ENCODE data around the gene KRT12.

KRT12 gene

DNA sequence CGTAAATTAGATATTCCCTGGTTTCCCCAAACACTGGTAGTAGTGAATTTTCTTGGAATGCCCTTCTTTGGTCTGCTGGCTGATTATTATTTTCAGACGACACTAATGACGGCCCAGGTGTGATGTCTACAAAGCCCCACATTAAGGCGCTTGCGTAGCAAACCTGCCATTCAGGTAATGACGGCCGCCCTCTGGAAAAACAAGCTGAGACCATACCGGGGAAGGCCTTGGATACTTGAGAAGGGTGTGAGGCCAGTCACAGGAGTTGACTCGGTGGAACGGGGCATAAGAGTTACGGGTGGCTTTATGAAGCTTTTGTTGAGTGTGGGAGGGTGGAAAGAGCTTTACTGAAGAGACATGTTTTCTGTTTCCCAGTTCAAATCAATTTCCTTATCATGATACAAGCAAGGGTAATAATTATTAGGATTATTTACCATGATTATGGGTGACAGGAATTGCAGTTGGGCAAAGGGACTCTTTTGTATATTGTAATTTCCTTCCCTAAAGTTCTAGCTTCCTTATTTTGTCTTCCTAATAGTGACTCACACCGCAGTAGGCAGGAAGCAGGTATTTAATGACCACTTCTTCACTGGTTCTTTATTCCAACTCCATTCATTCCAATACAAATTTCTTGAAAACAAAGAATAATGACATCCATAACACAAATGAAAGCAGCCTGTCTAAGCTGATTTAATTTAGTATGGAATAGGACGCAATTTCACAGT lies 45.6 kb upstream of the KRT12 start:
- H3K4me1 ChIP-seq: peaks cover 0 to 32% (median 18%) of the 10 kb centered on the region in 4 donors

DNA sequence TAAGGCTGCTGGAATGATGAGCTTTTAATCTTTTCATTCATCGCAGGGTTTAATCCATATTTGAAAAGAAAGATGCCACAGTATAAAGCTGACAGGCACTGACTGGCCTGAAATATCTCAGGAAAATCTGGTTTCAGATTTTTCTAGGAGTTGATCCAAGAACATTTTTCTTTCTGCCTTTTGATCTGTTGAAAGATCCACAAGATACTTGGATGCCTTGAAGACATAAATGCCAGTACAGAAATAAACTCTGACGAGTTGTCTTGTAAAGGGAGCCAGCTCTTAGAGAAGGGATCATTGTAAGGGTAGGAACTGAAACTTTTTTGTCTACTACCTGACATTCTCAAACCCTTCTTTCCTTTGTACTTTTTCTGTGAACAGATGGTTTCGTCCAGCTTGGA lies 43.4 kb upstream of the KRT12 start:
- Histone ChIP-seq H3K27me3 (peaks cover 0 to 2% of the 10 kb centered on the region in 2 donors), H3K27ac (peak overlapping the region; percentile 23 to 59), H3K9me3 (no peaks in the 10 kb centered on the region), H3K4me1 (peaks cover 0 to 29% (median 16%) of the 10 kb centered on the region in 4 donors), H3K4me3 (no peak overlapping the region), H3K36me3 (no peaks in the 10 kb centered on the region)
- no peak for DNase-seq
- TF ChIP-seq, protein P1, sequence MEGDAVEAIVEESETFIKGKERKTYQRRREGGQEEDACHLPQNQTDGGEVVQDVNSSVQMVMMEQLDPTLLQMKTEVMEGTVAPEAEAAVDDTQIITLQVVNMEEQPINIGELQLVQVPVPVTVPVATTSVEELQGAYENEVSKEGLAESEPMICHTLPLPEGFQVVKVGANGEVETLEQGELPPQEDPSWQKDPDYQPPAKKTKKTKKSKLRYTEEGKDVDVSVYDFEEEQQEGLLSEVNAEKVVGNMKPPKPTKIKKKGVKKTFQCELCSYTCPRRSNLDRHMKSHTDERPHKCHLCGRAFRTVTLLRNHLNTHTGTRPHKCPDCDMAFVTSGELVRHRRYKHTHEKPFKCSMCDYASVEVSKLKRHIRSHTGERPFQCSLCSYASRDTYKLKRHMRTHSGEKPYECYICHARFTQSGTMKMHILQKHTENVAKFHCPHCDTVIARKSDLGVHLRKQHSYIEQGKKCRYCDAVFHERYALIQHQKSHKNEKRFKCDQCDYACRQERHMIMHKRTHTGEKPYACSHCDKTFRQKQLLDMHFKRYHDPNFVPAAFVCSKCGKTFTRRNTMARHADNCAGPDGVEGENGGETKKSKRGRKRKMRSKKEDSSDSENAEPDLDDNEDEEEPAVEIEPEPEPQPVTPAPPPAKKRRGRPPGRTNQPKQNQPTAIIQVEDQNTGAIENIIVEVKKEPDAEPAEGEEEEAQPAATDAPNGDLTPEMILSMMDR (IDR thresholded peaks at IDR 0.05): no peak
- intact Hi-C loops (cut with DNase I; ENCODE audit: low total_unique reads): loop anchor here (10.0 kb wide), 1 partner anchor 414 kb away; no protein-coding TSS in a partner anchor

More for the DNA sequence above, 45.6 kb upstream of the KRT12 start:
- no peaks in the 10 kb centered on the region for H3K9me3 ChIP-seq
- no peaks in the 10 kb centered on the region for H3K36me3 ChIP-seq
- no peak overlapping the region for H3K4me3 ChIP-seq
- TF ChIP-seq, protein P1 (IDR thresholded peaks at IDR 0.05): no peak
- no peak for DNase-seq
- no peaks in the 10 kb centered on the region for H3K27me3 ChIP-seq
- intact Hi-C loops (cut with DNase I; ENCODE audit: low total_unique reads): loop anchor here (10.0 kb wide), 1 partner anchor 412 kb away; no protein-coding TSS in a partner anchor
- H3K27ac ChIP-seq: no peak overlapping the region

DNA sequence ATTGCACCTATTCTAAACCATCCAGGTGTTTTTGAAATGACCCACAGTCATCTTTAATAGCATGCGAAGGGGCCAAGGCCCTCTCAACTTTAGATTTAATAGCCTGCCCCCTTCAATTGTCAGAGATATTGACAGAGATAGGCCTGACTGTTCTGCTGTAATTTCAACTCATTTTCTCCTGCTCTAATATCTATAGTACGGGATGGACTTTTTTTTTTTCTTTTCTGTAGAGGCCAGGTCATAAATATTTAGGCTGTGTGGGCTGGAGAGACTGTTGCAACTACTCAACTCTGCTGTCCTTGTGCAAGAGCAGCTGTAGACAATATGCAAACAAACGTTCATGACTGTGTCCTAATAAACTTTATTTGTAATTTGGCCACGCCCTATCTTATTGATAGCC lies 42.7 kb upstream of the KRT12 start:
- Histone ChIP-seq H3K4me1 (peaks cover 0 to 29% (median 14%) of the 10 kb centered on the region in 4 donors), H3K27ac (peak overlapping the region; percentile 23 to 59), H3K36me3 (no peaks in the 10 kb centered on the region), H3K9me3 (no peaks in the 10 kb centered on the region), H3K27me3 (peaks cover 0 to 7% of the 10 kb centered on the region in 2 donors), H3K4me3 (no peak overlapping the region)
- no peak for DNase-seq
- TF ChIP-seq, protein P1 (IDR thresholded peaks at IDR 0.05): no peak
- intact Hi-C loops (cut with DNase I; ENCODE audit: low total_unique reads): loop anchor here (5.0 to 10.0 kb wide), 5 partner anchors 105 to 753 kb away; no protein-coding TSS in a partner anchor

DNA sequence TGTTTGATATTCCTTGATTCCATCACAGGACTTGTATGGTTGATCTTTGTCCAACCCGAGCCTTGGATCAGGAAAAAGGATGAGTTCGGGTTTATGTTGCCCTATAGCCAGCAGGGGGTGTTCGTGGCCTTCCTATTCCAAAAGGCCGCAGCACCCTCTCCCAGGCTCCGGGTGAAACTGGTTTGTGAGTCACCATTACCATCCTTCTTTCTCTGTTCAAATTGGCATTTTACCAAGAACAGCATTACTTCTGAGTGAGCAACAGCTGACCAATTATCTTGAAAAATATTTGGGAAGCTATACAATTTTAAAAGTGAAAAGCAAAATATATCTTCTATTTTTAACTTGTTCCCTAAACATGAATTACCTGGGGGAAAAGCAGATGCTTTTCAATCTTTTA lies 42.3 kb upstream of the KRT12 start:
- intact Hi-C loops (cut with DNase I; ENCODE audit: low total_unique reads): loop anchor here (5.0 to 10.0 kb wide), 4 partner anchors 105 to 753 kb away; no protein-coding TSS in a partner anchor
- Histone ChIP-seq H3K36me3 (no peaks in the 10 kb centered on the region), H3K27ac (peak overlapping the region; percentile 23 to 59), H3K4me1 (peaks cover 0 to 29% (median 14%) of the 10 kb centered on the region in 4 donors), H3K27me3 (peaks cover 0 to 7% of the 10 kb centered on the region in 2 donors), H3K9me3 (no peaks in the 10 kb centered on the region), H3K4me3 (no peak overlapping the region)
- peak; percentile 79 to 89 for DNase-seq
- TF ChIP-seq, protein P1 (IDR thresholded peaks at IDR 0.05): peak; percentile 70 to 86

DNA sequence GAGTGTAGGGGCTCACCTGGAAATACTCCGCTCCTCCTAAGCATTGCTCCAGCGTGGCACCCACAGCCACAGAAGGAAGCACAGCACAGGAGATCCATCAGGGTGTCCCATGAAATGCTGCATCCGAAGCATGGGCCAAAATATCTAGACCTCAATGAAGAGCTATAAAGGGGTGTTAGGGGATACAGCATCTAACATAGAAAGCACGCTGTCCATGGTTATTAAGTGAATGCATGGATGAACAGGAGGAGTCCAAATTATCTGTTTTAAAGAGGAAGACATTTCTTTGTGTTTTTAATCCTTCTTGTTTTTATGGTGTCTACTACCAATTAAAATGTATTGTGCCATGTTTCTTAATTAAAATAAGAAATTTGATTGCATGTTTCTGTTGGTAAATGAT lies 39.6 kb upstream of the KRT12 start:
- Histone ChIP-seq H3K27ac (no peak overlapping the region), H3K36me3 (no peaks in the 10 kb centered on the region), H3K4me1 (peaks cover 0 to 23% (median 14%) of the 10 kb centered on the region in 4 donors), H3K9me3 (no peaks in the 10 kb centered on the region), H3K4me3 (no peak overlapping the region), H3K27me3 (peaks cover 0 to 7% of the 10 kb centered on the region in 2 donors)
- intact Hi-C loops (cut with DNase I; ENCODE audit: low total_unique reads): loop anchor here (5.0 to 10.0 kb wide), 4 partner anchors 102 to 756 kb away; no protein-coding TSS in a partner anchor
- no peak for DNase-seq
- TF ChIP-seq, protein P1 (IDR thresholded peaks at IDR 0.05): no peak
